GM12872 (cell line): ENCODE measurements around the gene GPS1.

Experiments used
- TF ChIP-seq, protein P1 (sequence below): IDR thresholded peaks from 3 replicates; pipeline ENCODE4 v1.5.1; 2011; ENCODE audit warnings: low read depth, mild to moderate bottlenecking, low read length, moderate library complexity; ENCODE audit not compliant: insufficient read depth

GPS1 gene

DNA sequence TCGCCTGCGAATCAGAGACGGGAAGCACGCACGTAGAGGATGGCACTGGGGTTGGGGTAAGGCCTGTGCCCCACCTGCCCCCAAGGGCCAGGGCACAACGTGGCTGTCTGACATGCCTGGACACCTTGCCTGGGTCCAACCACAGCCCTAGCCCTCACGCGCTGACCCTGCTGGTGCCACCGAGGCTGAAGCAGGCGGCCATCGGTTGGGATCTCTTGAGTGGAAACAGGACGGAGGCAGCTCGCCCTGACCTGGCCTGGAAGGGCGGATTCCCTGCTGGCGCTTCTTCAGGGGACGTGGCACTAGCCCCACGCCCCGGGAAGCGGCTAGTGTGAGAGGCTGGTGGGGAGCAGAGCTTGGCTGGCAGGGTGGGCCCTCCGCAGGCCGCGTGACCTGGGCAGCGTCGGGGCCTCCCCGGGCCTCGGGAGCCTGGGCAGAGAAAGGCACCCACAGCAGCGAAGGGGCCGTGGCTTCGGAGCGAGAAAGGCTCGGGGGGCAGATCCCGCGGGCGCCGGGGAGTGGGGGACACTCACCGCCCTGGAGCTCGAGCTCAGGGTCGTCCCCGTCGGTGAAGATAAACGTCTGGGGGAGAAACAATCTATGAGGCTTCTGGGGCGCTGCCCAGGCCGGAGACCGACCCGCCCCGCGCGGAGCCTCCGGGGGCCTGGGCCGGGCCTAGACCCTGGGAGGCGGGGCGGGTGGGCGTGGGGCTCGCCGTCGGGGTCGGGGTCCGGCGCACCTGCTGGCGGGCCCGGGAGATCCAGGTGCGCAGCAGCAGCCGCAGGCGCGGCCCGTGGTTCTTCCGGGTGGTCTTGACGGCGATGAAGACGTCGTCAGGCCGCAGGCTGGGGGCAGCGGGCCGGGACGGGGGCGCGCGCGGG is 697 bp upstream of the GPS1 start:
- TF ChIP-seq, protein P1, sequence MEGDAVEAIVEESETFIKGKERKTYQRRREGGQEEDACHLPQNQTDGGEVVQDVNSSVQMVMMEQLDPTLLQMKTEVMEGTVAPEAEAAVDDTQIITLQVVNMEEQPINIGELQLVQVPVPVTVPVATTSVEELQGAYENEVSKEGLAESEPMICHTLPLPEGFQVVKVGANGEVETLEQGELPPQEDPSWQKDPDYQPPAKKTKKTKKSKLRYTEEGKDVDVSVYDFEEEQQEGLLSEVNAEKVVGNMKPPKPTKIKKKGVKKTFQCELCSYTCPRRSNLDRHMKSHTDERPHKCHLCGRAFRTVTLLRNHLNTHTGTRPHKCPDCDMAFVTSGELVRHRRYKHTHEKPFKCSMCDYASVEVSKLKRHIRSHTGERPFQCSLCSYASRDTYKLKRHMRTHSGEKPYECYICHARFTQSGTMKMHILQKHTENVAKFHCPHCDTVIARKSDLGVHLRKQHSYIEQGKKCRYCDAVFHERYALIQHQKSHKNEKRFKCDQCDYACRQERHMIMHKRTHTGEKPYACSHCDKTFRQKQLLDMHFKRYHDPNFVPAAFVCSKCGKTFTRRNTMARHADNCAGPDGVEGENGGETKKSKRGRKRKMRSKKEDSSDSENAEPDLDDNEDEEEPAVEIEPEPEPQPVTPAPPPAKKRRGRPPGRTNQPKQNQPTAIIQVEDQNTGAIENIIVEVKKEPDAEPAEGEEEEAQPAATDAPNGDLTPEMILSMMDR: no peak

GRCh38 chr17:82052638-82053059 is 951 bp downstream of the GPS1 start:
- TF ChIP-seq, protein P1: no peak

DNA sequence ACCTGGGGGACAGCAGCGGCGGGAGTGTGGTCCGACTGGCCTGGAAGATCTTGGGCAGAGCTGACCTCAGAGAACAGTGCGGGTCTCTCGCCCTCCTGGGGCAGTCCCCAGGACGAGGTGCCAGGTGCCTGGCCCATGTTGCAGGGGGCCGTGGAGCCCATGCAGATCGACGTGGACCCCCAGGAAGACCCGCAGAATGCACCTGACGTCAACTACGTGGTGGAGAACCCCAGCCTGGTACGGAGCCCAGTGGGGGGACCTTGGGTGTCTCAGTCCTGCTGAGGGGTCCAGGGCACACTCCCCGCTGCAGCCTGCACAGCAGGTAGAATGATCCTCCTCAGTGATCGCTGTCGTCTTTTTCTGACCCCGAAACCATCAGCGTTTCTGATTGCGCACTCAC is 1.4 kb downstream of the GPS1 start:
- TF ChIP-seq, protein P1: no peak

GRCh38 chr17:82053556-82054263 is 2.0 kb downstream of the GPS1 start:
- TF ChIP-seq, protein P1: no peak

DNA sequence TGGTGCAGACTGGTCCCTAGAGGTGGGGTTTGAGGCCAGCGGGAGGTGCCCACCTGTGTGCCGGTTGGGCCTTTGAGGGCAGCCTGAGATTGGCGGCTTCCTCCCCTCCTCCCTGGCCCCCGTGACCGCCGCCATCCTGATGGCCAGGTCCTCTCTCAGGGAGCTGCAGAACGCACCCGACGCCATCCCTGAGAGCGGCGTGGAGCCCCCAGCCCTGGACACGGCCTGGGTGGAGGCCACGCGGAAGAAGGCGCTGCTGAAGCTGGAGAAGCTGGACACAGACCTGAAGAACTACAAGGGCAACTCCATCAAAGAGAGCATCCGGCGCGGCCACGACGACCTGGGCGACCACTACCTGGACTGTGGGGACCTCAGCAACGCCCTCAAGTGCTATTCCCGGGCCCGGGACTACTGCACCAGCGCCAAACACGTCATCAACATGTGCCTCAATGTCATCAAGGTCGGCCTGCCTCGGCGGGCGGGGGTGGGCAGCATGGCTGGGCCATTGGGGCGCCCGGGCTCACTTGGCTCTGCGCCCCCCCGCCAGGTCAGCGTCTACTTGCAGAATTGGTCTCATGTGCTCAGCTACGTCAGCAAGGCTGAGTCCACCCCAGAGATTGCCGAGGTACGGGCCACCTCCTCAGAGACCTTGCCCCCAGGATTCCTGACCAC is 2.8 kb downstream of the GPS1 start:
- TF ChIP-seq, protein P1: no peak

GRCh38 chr17:82055023-82055964 is 3.6 kb downstream of the GPS1 start:
- TF ChIP-seq, protein P1: no peak
